Panc1 (cell line): ENCODE results near the gene PARS2. TPM values are rescaled to one million over a fixed set of nuclear protein-coding genes. Genes with fewer than 3 reads are reported as not detected.

Experiments
- ATAC-seq: fragments of 200-7000 bp; cut with Tn5 transposase; 2 replicates; pipeline ENCODE4 v1.9.1; 2020; ENCODE audit warnings: mild to moderate bottlenecking, moderate library complexity
- BruUV-seq: library from RNA; stranded (reverse); fragments of 400-500 nt; replicated peaks from 2 replicates; lab custom pipeline; 2021; lab: Mats Ljungman, UMichigan
- CTCF ChIA-PET: fragments of 300-600 bp; sonication (Branson Sonifier 250); formaldehyde crosslinking; loops from one replicate; lab custom pipeline; 2022; ENCODE audit warnings: antibody characterized with exemption; lab: Charles Lee
- POLR2A ChIA-PET: fragments of 300-600 bp; sonication (Branson Sonifier 250); formaldehyde crosslinking; loops from one replicate; lab custom pipeline; 2022; ENCODE audit warnings: antibody characterized with exemption; lab: Charles Lee
- DNase-seq: peaks from one replicate; pipeline ENCODE4 v3.0.0-alpha.2; 2010; ENCODE audit warnings: low read depth, low spot score
- H3K27ac ChIP-seq: 2 replicates; pipeline ENCODE4 v1.5.1; 2011; ENCODE audit warnings: mild to moderate bottlenecking, low read length, inconsistent platforms
- H3K27me3 ChIP-seq: fragments of 200-500 bp; sonication (Bioruptor generic); 2 replicates; pipeline ENCODE4 v1.6.0; 2014; ENCODE audit warnings: low read length, inconsistent platforms; ENCODE audit not compliant: control insufficient read depth, insufficient read depth
- H3K36me3 ChIP-seq: fragments of 200-500 bp; sonication (Bioruptor generic); 2 replicates; pipeline ENCODE4 v1.5.1; 2014; ENCODE audit warnings: inconsistent platforms, mild to moderate bottlenecking, low read length, moderate library complexity; ENCODE audit not compliant: control insufficient read depth, insufficient read depth
- H3K4me1 ChIP-seq: 2 replicates; pipeline ENCODE4 v1.5.1; 2011; ENCODE audit warnings: inconsistent platforms, mild to moderate bottlenecking, low read length, moderate library complexity; ENCODE audit not compliant: control insufficient read depth, insufficient read depth
- H3K4me3 ChIP-seq, 2 experiments: 2 replicates each; pipeline ENCODE4 v1.5.1; 2011 to 2012; ENCODE audit warnings: low read depth in 2 of 2, low read length in 2 of 2, mild to moderate bottlenecking in 2 of 2, inconsistent platforms in 1 of 2, moderate library complexity in 1 of 2
- H3K9me3 ChIP-seq: fragments of 200-500 bp; sonication (Bioruptor generic); 2 replicates; pipeline ENCODE4 v1.5.1; 2014; ENCODE audit warnings: low read depth, mild to moderate bottlenecking, inconsistent platforms, low read length, moderate library complexity; ENCODE audit not compliant: control insufficient read depth, insufficient read depth
- POLR2AphosphoS5 ChIP-seq: IDR thresholded peaks from 2 replicates; pipeline ENCODE4 v1.6.1; 2012; ENCODE audit warnings: mild to moderate bottlenecking, low read depth, low read length, moderate library complexity
- SIN3A ChIP-seq: IDR thresholded peaks from 2 replicates; pipeline ENCODE4 v1.6.1; 2012; ENCODE audit warnings: low read depth, mild to moderate bottlenecking, low read length, moderate library complexity, borderline replicate concordance; ENCODE audit not compliant: insufficient read depth
- TCF7L2 ChIP-seq: IDR thresholded peaks from 2 replicates; pipeline ENCODE4 v1.6.1; 2011; ENCODE audit warnings: mild to moderate bottlenecking, low read depth, low read length, inconsistent platforms
- in situ Hi-C: cut with HindIII; loops from 2 replicates; pipeline ENCODE4 v1.10.0; 2016; ENCODE audit warnings: low sequenced_read_pairs, low pct_unique_long_range_greater_than_20kb
- intact Hi-C: fragments of 100-400 bp; cut with micrococcal nuclease; formaldehyde crosslinking; loops from one replicate; pipeline ENCODE4 v1.10.0; 2022; ENCODE audit not compliant: unreplicated experiment
- total RNA-seq: library from RNA; stranded (reverse); gene quantifications from one replicate; pipeline ENCODE4 v1.2.1, GENCODE V29; 2021; ENCODE audit not compliant: unreplicated experiment
- TF ChIP-seq, protein P1 (sequence below), 2 experiments: IDR thresholded peaks; 2 replicates each; pipeline ENCODE4 v1.6.1; 2011 to 2012; ENCODE audit warnings: low read depth in 2 of 2, control low read depth in 1 of 2, low read length in 1 of 2, mild to moderate bottlenecking in 1 of 2, moderate library complexity in 1 of 2; ENCODE audit not compliant: insufficient read depth in 1 of 2

The PARS2 gene
- total RNA-seq, 1 experiment from 2014 or later: 4.4 TPM

- TF ChIP-seq POLR2AphosphoS5 (peak; percentile 94), TCF7L2 (peak; percentile 48), SIN3A (peak; percentile 81; the same call in 1 of the 2 replicates)
- TF ChIP-seq, protein P1, sequence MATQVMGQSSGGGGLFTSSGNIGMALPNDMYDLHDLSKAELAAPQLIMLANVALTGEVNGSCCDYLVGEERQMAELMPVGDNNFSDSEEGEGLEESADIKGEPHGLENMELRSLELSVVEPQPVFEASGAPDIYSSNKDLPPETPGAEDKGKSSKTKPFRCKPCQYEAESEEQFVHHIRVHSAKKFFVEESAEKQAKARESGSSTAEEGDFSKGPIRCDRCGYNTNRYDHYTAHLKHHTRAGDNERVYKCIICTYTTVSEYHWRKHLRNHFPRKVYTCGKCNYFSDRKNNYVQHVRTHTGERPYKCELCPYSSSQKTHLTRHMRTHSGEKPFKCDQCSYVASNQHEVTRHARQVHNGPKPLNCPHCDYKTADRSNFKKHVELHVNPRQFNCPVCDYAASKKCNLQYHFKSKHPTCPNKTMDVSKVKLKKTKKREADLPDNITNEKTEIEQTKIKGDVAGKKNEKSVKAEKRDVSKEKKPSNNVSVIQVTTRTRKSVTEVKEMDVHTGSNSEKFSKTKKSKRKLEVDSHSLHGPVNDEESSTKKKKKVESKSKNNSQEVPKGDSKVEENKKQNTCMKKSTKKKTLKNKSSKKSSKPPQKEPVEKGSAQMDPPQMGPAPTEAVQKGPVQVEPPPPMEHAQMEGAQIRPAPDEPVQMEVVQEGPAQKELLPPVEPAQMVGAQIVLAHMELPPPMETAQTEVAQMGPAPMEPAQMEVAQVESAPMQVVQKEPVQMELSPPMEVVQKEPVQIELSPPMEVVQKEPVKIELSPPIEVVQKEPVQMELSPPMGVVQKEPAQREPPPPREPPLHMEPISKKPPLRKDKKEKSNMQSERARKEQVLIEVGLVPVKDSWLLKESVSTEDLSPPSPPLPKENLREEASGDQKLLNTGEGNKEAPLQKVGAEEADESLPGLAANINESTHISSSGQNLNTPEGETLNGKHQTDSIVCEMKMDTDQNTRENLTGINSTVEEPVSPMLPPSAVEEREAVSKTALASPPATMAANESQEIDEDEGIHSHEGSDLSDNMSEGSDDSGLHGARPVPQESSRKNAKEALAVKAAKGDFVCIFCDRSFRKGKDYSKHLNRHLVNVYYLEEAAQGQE (IDR thresholded peaks at IDR 0.05; ENCODE audit: insufficient read depth in 1 of 2, low read depth in 2 of 2, low read length in 1 of 2): no peak
- no peaks in the 10 kb centered on the region for H3K27me3 ChIP-seq
- TSS peak; percentile 75 for BruUV-seq
- ChIA-PET POLR2A (interaction anchor here (0.6 to 0.7 kb wide), 2 partner anchors 24 to 37 kb away, joined by 3 to 13 read pairs; no protein-coding TSS in a partner anchor), CTCF (no interaction called here)
- peaks cover 7% of the 10 kb centered on the region; the same call in 1 of the 2 replicates for H3K36me3 ChIP-seq
- H3K4me3 ChIP-seq: peak within 1 kb of the TSS; percentile 86 to 93
- H3K9me3 ChIP-seq: no peaks in the 10 kb centered on the region
- intact Hi-C loops: no loop called here
- peak; percentile 99 for ATAC-seq
- peak; percentile 28 for DNase-seq
- peaks cover 11% of the 10 kb centered on the region; the same call in 1 of the 2 replicates for H3K4me1 ChIP-seq
- in situ Hi-C loops: no loop called here
- H3K27ac ChIP-seq: peak within 1 kb of the TSS; percentile 87
Measured at GRCh38 chr1:54715493-54716298, 48.6 kb downstream of the PARS2 start, which contains the start of gene TTC4. TTC4 (plus strand) TSS chr1:54715861; CDS start chr1:54715909, 48 bp downstream.

- DNase-seq (no peak), ATAC-seq (no peak)
- no peaks in the 10 kb centered on the region for H3K9me3 ChIP-seq
- ChIA-PET CTCF (interaction anchor here (0.5 kb wide), 1 partner anchor 97 kb away, joined by 6 read pairs; no protein-coding TSS in a partner anchor), POLR2A (interaction anchor here (0.7 kb wide), 1 partner anchor 25 kb away, joined by 13 read pairs; no protein-coding TSS in a partner anchor)
- H3K27me3 ChIP-seq: no peaks in the 10 kb centered on the region
- no TSS peak for BruUV-seq
- peaks cover 11% of the 10 kb centered on the region; the same call in 1 of the 2 replicates for H3K4me1 ChIP-seq
- H3K36me3 ChIP-seq: peaks cover 4% of the 10 kb centered on the region; the same call in 1 of the 2 replicates
- peak overlapping the region; percentile 87 for H3K27ac ChIP-seq
- intact Hi-C loops (no loop called here), in situ Hi-C loops (no loop called here)
- no peak for TF ChIP-seq SIN3A
- TF ChIP-seq, protein P1 (IDR thresholded peaks at IDR 0.05; ENCODE audit: insufficient read depth in 1 of 2, low read depth in 2 of 2, low read length in 1 of 2): no peak
- peak overlapping the region; percentile 86 to 93 for H3K4me3 ChIP-seq
Measured at GRCh38 chr1:54714881-54715492, 49.3 kb downstream of the PARS2 start.
